Lung (tissue), 12 donors: ENCODE data around the gene RALGAPA1. TPM values are rescaled to one million over a fixed set of nuclear protein-coding genes. Genes with fewer than 3 reads are reported as not detected.

ENCODE experiments used
- ATAC-seq: fragments of 200-7000 bp; cut with Tn5 transposase; one replicate; pipeline ENCODE4 v1.9.1; 2020; ENCODE audit warnings: moderate number of reproducible peaks; ENCODE audit not compliant: insufficient read depth, low FRiP score
- DNase-seq, 3 donors: peaks; one replicate each; pipeline ENCODE4 v3.0.0-alpha.2; 2013 to 2017
- H3K27ac ChIP-seq, 2 donors: one replicate each; pipeline ENCODE4 v1.5.1; 2013; ENCODE audit warnings: mild to moderate bottlenecking in 2 of 2, moderate library complexity in 2 of 2, control low read depth in 1 of 2, inconsistent platforms in 1 of 2, low read depth in 1 of 2, low read length in 1 of 2
- H3K27me3 ChIP-seq, 3 donors: one replicate each; pipeline ENCODE4 v1.5.1; 2013; ENCODE audit warnings: low read length in 2 of 3; ENCODE audit not compliant: control insufficient read depth in 3 of 3, insufficient read depth in 3 of 3
- H3K36me3 ChIP-seq, 4 donors: one replicate each; pipeline ENCODE4 v1.5.1; 2013; ENCODE audit warnings: low read length in 4 of 4, mild to moderate bottlenecking in 1 of 4, moderate library complexity in 1 of 4; ENCODE audit not compliant: control insufficient read depth in 4 of 4, insufficient read depth in 4 of 4
- H3K4me1 ChIP-seq, 5 donors: one replicate each; pipeline ENCODE4 v1.5.1; 2013; ENCODE audit warnings: low read length in 5 of 5, mild to moderate bottlenecking in 2 of 5, moderate library complexity in 1 of 5; ENCODE audit not compliant: control insufficient read depth in 5 of 5, insufficient read depth in 5 of 5
- H3K4me3 ChIP-seq: one replicate; pipeline ENCODE4 v1.5.1; 2013; ENCODE audit warnings: mild to moderate bottlenecking, control low read depth, moderate library complexity
- H3K9ac ChIP-seq, 2 donors: one replicate each; pipeline ENCODE4 v1.5.1; 2013; ENCODE audit warnings: low read length in 2 of 2, control low read depth in 1 of 2; ENCODE audit not compliant: insufficient read depth in 1 of 2
- H3K9me3 ChIP-seq, 4 donors: one replicate each; pipeline ENCODE4 v1.5.1; 2013; ENCODE audit warnings: low read length in 3 of 4, mild to moderate bottlenecking in 1 of 4, moderate library complexity in 1 of 4; ENCODE audit not compliant: control insufficient read depth in 4 of 4, insufficient read depth in 3 of 4
- CTCF ChIP-seq: IDR thresholded peaks from 2 replicates; pipeline ENCODE4 v1.5.1; 2012; ENCODE audit warnings: mild to moderate bottlenecking; ENCODE audit errors: control extremely low read depth, extremely low read depth
- WGBS, 2 donors: extraction: QIAGEN DNeasy Blood & Tissue Kit; methylation state at CpG; one replicate each; pipeline ENCODE4 v1.1.7; 2013; 5-methylcytosine and 5-hydroxymethylcytosine counted together
- polyA plus RNA-seq, 2 donors: library from polyadenylated mRNA; stranded (reverse); fragments of 200-250 nt; gene quantifications; one replicate each; pipeline ENCODE4 v1.2.1, GENCODE V29; 2013
- total RNA-seq, 2 donors: library from RNA; depleted of rRNA in 1 of 2; stranded (reverse); fragments of >200 nt in 1 of 2; gene quantifications; one replicate each; pipeline ENCODE4 v1.2.1, GENCODE V29; 2014 to 2021
- donor health status: control.
- donor health status: control.
- donor health status: Bipolar disorder and iron deficiency.
- donor health status: healthy.
- donor health status: DM: yes; HTN: yes; CAD: no.

RALGAPA1 gene
- total and polyA plus RNA-seq, 4 donors, result 9.4 to 188 (median 44.9) TPM

- no peak for TF ChIP-seq CTCF
These were observed 104.2 kb downstream of the RALGAPA1 start for GRCh38 chr14:35704793-35705493.

GRCh38 chr14:35701531-35701930 lies 107.6 kb downstream of the RALGAPA1 start:
- H3K4me1 ChIP-seq, result peaks cover 0 to 1% (median 0%) of the 10 kb centered on the region in 5 donors
- no peaks in the 10 kb centered on the region for H3K9me3 ChIP-seq
- no peak overlapping the region for H3K27ac ChIP-seq
- H3K4me3 ChIP-seq, result no peak overlapping the region
- H3K36me3 ChIP-seq, result peaks cover 0 to 12% (median 6%) of the 10 kb centered on the region in 4 donors
- DNase-seq (no peak), ATAC-seq (no peak)
- no peaks in the 10 kb centered on the region for H3K27me3 ChIP-seq
- WGBS, 2 donors, result 97 to 98% methylated on average over 4 of the region's 4 CpGs
- no peak for TF ChIP-seq CTCF
- H3K9ac ChIP-seq, result no peak overlapping the region

More at GRCh38 chr14:35704793-35705493, 104.2 kb downstream of the RALGAPA1 start:
- Histone ChIP-seq H3K36me3 (peaks cover 0 to 16% (median 8%) of the 10 kb centered on the region in 4 donors), H3K9ac (no peak overlapping the region), H3K27ac (no peak overlapping the region), H3K4me3 (no peak overlapping the region), H3K27me3 (no peaks in the 10 kb centered on the region), H3K9me3 (no peaks in the 10 kb centered on the region), H3K4me1 (peaks cover 0 to 1% (median 0%) of the 10 kb centered on the region in 5 donors)
- no peak for ATAC-seq
- DNase-seq, result no peak

- DNase-seq, result no peak
- H3K4me3 ChIP-seq, result no peak overlapping the region
- no peaks in the 10 kb centered on the region for H3K27me3 ChIP-seq
- TF ChIP-seq CTCF, result no peak
- H3K27ac ChIP-seq, result no peak overlapping the region
- peaks cover 0 to 3% (median under 1%) of the 10 kb centered on the region in 4 donors for H3K36me3 ChIP-seq
- H3K9me3 ChIP-seq, result no peaks in the 10 kb centered on the region
- WGBS, 2 donors, result 88 to 92% methylated on average over 5 of the region's 5 CpGs
- peaks cover 0 to 1% (median 0%) of the 10 kb centered on the region in 5 donors for H3K4me1 ChIP-seq
- no peak for ATAC-seq
- H3K9ac ChIP-seq, result no peak overlapping the region
These were observed 109.2 kb downstream of the RALGAPA1 start for GRCh38 chr14:35699791-35700444.
